BJ (cell line): ENCODE data around the gene CAMK1. TPM values are rescaled to one million over a fixed set of nuclear protein-coding genes. Genes with fewer than 3 reads are reported as not detected.

ENCODE experiments used
- CTCF ChIA-PET: fragments of 350-600 bp; formaldehyde crosslinking; extraction: SDS; loops from one replicate; lab custom pipeline; 2021; ENCODE audit warnings: antibody characterized with exemption, inconsistent platforms; lab: Yijun Ruan, JAX
- POLR2A ChIA-PET: fragments of 300-600 bp; sonication (Branson Sonifier 250); formaldehyde crosslinking; extraction: SDS; loops from one replicate; lab custom pipeline; 2021; ENCODE audit warnings: antibody characterized with exemption; lab: Charles Lee
- DNase-seq: peaks from one replicate; pipeline ENCODE4 v3.0.0-alpha.2; 2011; ENCODE audit warnings: low read depth
- H3K27me3 ChIP-seq: 2 replicates; pipeline ENCODE4 v1.6.0; 2011; ENCODE audit warnings: low read length; ENCODE audit not compliant: control insufficient read depth, insufficient read depth
- H3K36me3 ChIP-seq: 2 replicates; pipeline ENCODE4 v1.5.1; 2011; ENCODE audit warnings: low read length; ENCODE audit not compliant: control insufficient read depth, insufficient read depth
- H3K4me3 ChIP-seq: 2 replicates; pipeline ENCODE4 v1.5.1; 2011; ENCODE audit warnings: low read depth, mild to moderate bottlenecking, control low read depth, low read length
- CTCF ChIP-seq: IDR thresholded peaks from 2 replicates; pipeline ENCODE4 v1.5.1; 2011; ENCODE audit warnings: low read depth, mild to moderate bottlenecking, control low read depth, inconsistent platforms, low read length, moderate library complexity; ENCODE audit not compliant: insufficient read depth
- polyA plus RNA-seq: library from polyadenylated mRNA; depleted of rRNA; stranded (reverse); fragments of >200 nt; gene quantifications from 2 replicates; pipeline ENCODE4 v1.2.3, GENCODE V29; 2011

Gene CAMK1
- polyA plus RNA-seq, 1 experiment, result 32.6 TPM

- DNase-seq, result no peak
- CTCF ChIA-PET, result interaction anchor here (0.6 to 1.7 kb wide), 5 partner anchors 12 to 347 kb away, joined by 3 to 6 read pairs (median 4); no protein-coding TSS in a partner anchor
- POLR2A ChIA-PET, result interaction anchor here (0.5 to 1.3 kb wide), 2 partner anchors 16 to 37 kb away, joined by 4 read pairs; partner anchors contain the start of genes ARPC4 and TADA3
- Histone ChIP-seq H3K27me3 (no peaks in the 10 kb centered on the region), H3K36me3 (peaks cover 27% of the 10 kb centered on the region), H3K4me3 (no peak overlapping the region)
- peak; percentile 11; the same call in 1 of the 2 replicates for TF ChIP-seq CTCF
These were observed 38.7 kb upstream of the CAMK1 start for GRCh38 chr3:9808345-9809037.

- H3K36me3 ChIP-seq, result peaks cover 29% of the 10 kb centered on the region
- H3K27me3 ChIP-seq, result no peaks in the 10 kb centered on the region
- no peak overlapping the region for H3K4me3 ChIP-seq
- no peak for DNase-seq
- POLR2A ChIA-PET, result no interaction called here
- TF ChIP-seq CTCF, result no peak
- CTCF ChIA-PET, result interaction anchor here (0.9 to 1.7 kb wide), 2 partner anchors 11 to 20 kb away, joined by 4 read pairs; no protein-coding TSS in a partner anchor
These were observed 38.2 kb upstream of the CAMK1 start for GRCh38 chr3:9807981-9808344.

GRCh38 chr3:9806688-9807589, 37.2 kb upstream of the CAMK1 start:
- no peak for TF ChIP-seq CTCF
- Histone ChIP-seq H3K36me3 (peaks cover 29% of the 10 kb centered on the region), H3K27me3 (no peaks in the 10 kb centered on the region), H3K4me3 (no peak overlapping the region)
- ChIA-PET CTCF (interaction anchor here (0.9 kb wide), 1 partner anchor 12 kb away, joined by 3 read pairs; no protein-coding TSS in a partner anchor), POLR2A (no interaction called here)
- no peak for DNase-seq

GRCh38 chr3:9806137-9806536, 36.4 kb upstream of the CAMK1 start:
- Histone ChIP-seq H3K36me3 (peaks cover 35% of the 10 kb centered on the region), H3K4me3 (no peak overlapping the region), H3K27me3 (no peaks in the 10 kb centered on the region)
- ChIA-PET POLR2A (no interaction called here), CTCF (interaction anchor here (0.6 to 1.5 kb wide), 2 partner anchors 28 to 85 kb away, joined by 3 to 4 read pairs; no protein-coding TSS in a partner anchor)
- no peak for TF ChIP-seq CTCF
- no peak for DNase-seq

GRCh38 chr3:9804996-9805395, 35.2 kb upstream of the CAMK1 start:
- TF ChIP-seq CTCF, result no peak
- Histone ChIP-seq H3K4me3 (no peak overlapping the region), H3K27me3 (no peaks in the 10 kb centered on the region), H3K36me3 (peaks cover 41% of the 10 kb centered on the region)
- ChIA-PET CTCF (interaction anchor here (0.6 to 1.5 kb wide), 7 partner anchors 12 to 1368 kb away, joined by 3 to 4 read pairs (median 3); partner anchors contain the start of genes ARPC4 and TADA3), POLR2A (interaction anchor here (0.6 to 0.7 kb wide), 2 partner anchors 74 to 517 kb away, joined by 3 read pairs; no protein-coding TSS in a partner anchor)
- no peak for DNase-seq
